Keratinocyte (primary cell): ENCODE measurements around the gene SLC26A3.

Source experiments
- EZH2 ChIP-seq: IDR thresholded peaks from one replicate; pipeline ENCODE4 v1.6.1; 2012; ENCODE audit warnings: inconsistent platforms, mild to moderate bottlenecking, low read length, moderate library complexity
- TF ChIP-seq, protein P1 (sequence below), 3 experiments: IDR thresholded peaks in 1 of 3; conservative IDR thresholded peaks in 1 of 3; optimal IDR thresholded peaks in 1 of 3; 2 replicates in 2 of 3; 3 replicates in 1 of 3; pipeline versions ENCODE3 to v1.5.1; 2011; ENCODE audit warnings: low read length in 3 of 3, mild to moderate bottlenecking in 3 of 3, moderate library complexity in 2 of 3, control low read depth in 1 of 3, inconsistent platforms in 1 of 3; ENCODE audit not compliant: insufficient read depth in 2 of 3; ENCODE audit errors: extremely low read depth in 1 of 3

DNA sequence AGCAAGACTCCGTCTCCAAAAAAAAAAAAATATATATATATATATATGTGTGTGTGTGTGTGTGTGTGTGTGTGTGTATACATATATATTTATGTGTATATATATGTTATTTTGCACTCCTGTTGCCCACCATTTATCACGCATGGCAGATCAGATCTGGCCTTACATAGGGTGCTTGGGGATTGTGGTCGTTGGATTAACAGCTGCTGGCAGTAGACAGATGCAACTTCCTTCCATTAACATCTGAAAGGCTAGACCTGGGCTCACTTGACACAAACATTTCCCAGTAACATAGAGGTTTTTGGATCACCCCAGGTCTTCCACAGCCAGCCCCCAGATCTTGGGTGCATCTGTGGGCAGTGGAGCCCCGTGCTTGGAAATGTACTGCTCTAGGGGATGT lies 47.2 kb upstream of the SLC26A3 start:
- TF ChIP-seq, protein P1, sequence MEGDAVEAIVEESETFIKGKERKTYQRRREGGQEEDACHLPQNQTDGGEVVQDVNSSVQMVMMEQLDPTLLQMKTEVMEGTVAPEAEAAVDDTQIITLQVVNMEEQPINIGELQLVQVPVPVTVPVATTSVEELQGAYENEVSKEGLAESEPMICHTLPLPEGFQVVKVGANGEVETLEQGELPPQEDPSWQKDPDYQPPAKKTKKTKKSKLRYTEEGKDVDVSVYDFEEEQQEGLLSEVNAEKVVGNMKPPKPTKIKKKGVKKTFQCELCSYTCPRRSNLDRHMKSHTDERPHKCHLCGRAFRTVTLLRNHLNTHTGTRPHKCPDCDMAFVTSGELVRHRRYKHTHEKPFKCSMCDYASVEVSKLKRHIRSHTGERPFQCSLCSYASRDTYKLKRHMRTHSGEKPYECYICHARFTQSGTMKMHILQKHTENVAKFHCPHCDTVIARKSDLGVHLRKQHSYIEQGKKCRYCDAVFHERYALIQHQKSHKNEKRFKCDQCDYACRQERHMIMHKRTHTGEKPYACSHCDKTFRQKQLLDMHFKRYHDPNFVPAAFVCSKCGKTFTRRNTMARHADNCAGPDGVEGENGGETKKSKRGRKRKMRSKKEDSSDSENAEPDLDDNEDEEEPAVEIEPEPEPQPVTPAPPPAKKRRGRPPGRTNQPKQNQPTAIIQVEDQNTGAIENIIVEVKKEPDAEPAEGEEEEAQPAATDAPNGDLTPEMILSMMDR (optimal IDR thresholded peaks at IDR 0.05 in 1 of 3, IDR thresholded peaks at IDR 0.05 in 1 of 3, conservative IDR thresholded peaks at IDR 0.05 in 1 of 3; ENCODE audit: extremely low read depth in 1 of 3, insufficient read depth in 2 of 3, low read length in 3 of 3), result no peak
- TF ChIP-seq EZH2, result no peak
